Measurements from ENCODE around the gene ANKRD27.
"Not testable (repeated sequence)": the region's sequence is repeated elsewhere in the genome, so short reads cannot be mapped to it uniquely, and the experiment has no call there.

The ANKRD27 gene

GRCh38 chr19:32674931-32675719 is at the start of gene ANKRD27:
TSS of gene ANKRD27 (minus strand) at chr19:32675180. CDS start at chr19:32659015, 16,165 bp downstream.
- peak; percentile 99 for DNase-seq (ENCODE audit: low spot score)

GRCh38 chr19:32720936-32721250 is 45.9 kb upstream of the ANKRD27 start:
- no peak for DNase-seq (ENCODE audit: low spot score)

GRCh38 chr19:32720216-32720935 is 45.4 kb upstream of the ANKRD27 start:
- no peak for DNase-seq (ENCODE audit: low spot score)

GRCh38 chr19:32719611-32720059 is 44.7 kb upstream of the ANKRD27 start, which contains the start of gene TDRD12:
TSS of gene TDRD12 (plus strand) at chr19:32719767. CDS start at chr19:32720073, 306 bp downstream.
- no peak for DNase-seq (ENCODE audit: low spot score)

- DNase-seq (ENCODE audit: low spot score) = peak; percentile 7
These were observed 43.3 kb upstream of the ANKRD27 start for GRCh38 chr19:32718286-32718685.

- DNase-seq (ENCODE audit: low spot score) = no peak
These were observed 42.5 kb upstream of the ANKRD27 start for GRCh38 chr19:32717496-32717895.

GRCh38 chr19:32716203-32716602 is 41.2 kb upstream of the ANKRD27 start:
- not testable (repeated sequence) for DNase-seq (ENCODE audit: low spot score)

GRCh38 chr19:32711747-32712146 is 36.8 kb upstream of the ANKRD27 start:
- DNase-seq (ENCODE audit: low spot score) = no peak

- no peak for DNase-seq (ENCODE audit: low spot score)
These were observed 34.1 kb upstream of the ANKRD27 start for GRCh38 chr19:32709032-32709431.

- DNase-seq (ENCODE audit: low spot score) = no peak
These were observed 33.5 kb upstream of the ANKRD27 start for GRCh38 chr19:32708457-32708856.

- DNase-seq (ENCODE audit: low spot score) = not testable (repeated sequence)
These were observed 29.0 kb upstream of the ANKRD27 start for GRCh38 chr19:32704006-32704405.

GRCh38 chr19:32702010-32702409 is 27.0 kb upstream of the ANKRD27 start:
- no peak for DNase-seq (ENCODE audit: low spot score)

GRCh38 chr19:32700129-32700528 is 25.1 kb upstream of the ANKRD27 start:
- DNase-seq (ENCODE audit: low spot score) = not testable (repeated sequence)

- not testable (repeated sequence) for DNase-seq (ENCODE audit: low spot score)
These were observed 21.8 kb upstream of the ANKRD27 start for GRCh38 chr19:32696771-32697170.

GRCh38 chr19:32695506-32695905 is 20.5 kb upstream of the ANKRD27 start:
- DNase-seq (ENCODE audit: low spot score) = not testable (repeated sequence)

- DNase-seq (ENCODE audit: low spot score) = not testable (repeated sequence)
These were observed 19.9 kb upstream of the ANKRD27 start for GRCh38 chr19:32694851-32695250.

GRCh38 chr19:32694316-32694715 is 19.3 kb upstream of the ANKRD27 start:
- DNase-seq (ENCODE audit: low spot score) = not testable (repeated sequence)

- DNase-seq (ENCODE audit: low spot score) = not testable (repeated sequence)
These were observed 18.4 kb upstream of the ANKRD27 start for GRCh38 chr19:32693151-32694108.

- DNase-seq (ENCODE audit: low spot score) = no peak
These were observed 17.7 kb upstream of the ANKRD27 start for GRCh38 chr19:32692727-32693061.

- DNase-seq (ENCODE audit: low spot score) = peak; percentile 26
These were observed 17.2 kb upstream of the ANKRD27 start for GRCh38 chr19:32691952-32692726.

GRCh38 chr19:32691291-32691951 is 16.4 kb upstream of the ANKRD27 start, which contains the start of gene NUDT19:
TSS of gene NUDT19 (plus strand) at chr19:32691821. CDS start at chr19:32691961, 140 bp downstream.
- DNase-seq (ENCODE audit: low spot score) = peak; percentile 79

Data from putamen (tissue), 1 donor.